GM20431 (cell line): Measurements from ENCODE around the gene UBAC2.

Experiments
- in situ Hi-C: fragments of 300-500 bp; cut with MseI, MboI; formaldehyde crosslinking; loops from one replicate; pipeline ENCODE4 v1.15.0; 2020; ENCODE audit warnings: low sequenced_read_pairs; ENCODE audit not compliant: unreplicated experiment

Gene UBAC2

GRCh38 chr13:99303863-99304521, 103.3 kb downstream of the UBAC2 start:
- in situ Hi-C loops = no loop called here

- in situ Hi-C loops = no loop called here
These were observed 103.9 kb downstream of the UBAC2 start for GRCh38 chr13:99304541-99304940.

- in situ Hi-C loops = no loop called here
These were observed 104.5 kb downstream of the UBAC2 start for GRCh38 chr13:99305158-99305557.

GRCh38 chr13:99305566-99305965, 104.9 kb downstream of the UBAC2 start:
- in situ Hi-C loops = no loop called here

DNA sequence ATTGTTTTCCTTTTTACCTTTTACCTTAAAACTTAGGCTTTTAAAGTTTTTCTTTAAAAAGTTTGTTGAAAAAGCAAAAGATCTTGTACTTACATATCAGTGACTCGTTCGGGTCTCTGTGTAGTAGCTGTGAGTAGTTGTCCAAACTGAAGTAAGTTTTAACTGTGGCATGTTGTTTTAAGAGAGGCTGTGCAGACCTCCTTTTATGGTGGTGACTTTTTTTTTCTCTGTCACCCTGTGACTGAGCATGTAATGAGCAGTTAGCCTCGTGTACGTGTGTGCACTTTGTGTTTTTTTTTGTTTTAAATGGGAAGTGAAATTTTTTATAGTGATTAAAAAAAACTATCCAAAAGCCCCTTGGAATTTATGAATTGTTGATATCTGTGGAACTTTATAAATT, 106.6 kb downstream of the UBAC2 start, which contains the start of gene GPR183:
GPR183 (minus strand) TSS at position 153 of the 400 bp plus-strand sequence. CDS start 11,254 bp downstream, outside the sequence.
- in situ Hi-C loops = no loop called here

- in situ Hi-C loops = no loop called here
These were observed 107.1 kb downstream of the UBAC2 start for GRCh38 chr13:99307648-99308339.

- in situ Hi-C loops = no loop called here
These were observed 107.9 kb downstream of the UBAC2 start for GRCh38 chr13:99308471-99309087.

DNA sequence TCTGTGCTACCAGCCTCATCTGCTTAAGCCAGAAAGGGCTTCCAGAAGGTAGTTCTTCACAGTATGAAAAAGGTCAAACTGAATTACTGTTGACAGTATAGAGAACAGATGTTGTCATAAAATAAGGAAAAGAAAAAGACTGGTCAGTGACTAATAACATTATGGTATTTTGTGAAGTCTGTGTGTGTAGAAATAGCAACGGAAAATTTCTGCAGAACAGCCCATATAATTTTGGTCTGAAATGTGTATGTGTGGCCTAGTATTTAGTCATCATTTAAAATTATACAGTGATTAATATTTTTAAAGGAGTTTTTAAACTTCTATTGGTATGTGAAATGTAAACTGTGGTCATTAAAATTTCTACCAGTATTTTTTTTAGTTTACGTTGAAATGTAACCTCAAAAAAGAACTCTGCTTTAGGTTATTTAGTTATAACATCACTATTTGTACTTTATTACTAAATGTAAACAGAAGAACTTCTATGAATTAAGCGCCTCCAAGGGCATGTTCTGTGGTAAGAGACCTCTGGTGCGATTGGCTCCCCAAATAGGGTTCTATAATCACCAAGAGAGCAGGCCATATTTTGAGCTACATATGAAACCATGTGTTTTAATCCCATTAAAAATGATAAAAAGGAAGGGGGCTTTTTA, 109.9 kb downstream of the UBAC2 start:
- in situ Hi-C loops = no loop called here

DNA sequence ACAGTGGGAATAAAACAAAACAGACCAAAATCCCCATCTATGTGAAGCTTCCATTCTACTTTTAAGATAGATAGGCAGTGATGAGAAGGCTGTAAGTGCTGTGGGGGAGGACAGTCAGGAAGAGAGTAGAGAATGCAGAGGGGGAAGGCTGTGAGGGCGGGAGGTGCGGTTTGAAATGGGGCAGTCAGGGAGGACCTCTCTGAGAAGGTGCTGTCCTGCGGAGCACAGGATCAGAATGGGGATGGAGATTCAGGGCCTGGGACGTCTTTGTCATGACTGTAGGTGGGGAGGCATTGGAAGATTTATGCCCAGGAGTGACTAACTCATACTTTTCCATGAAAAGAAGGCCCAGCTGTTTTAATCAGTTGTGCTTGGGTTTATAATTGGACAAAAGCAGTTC, 110.5 kb downstream of the UBAC2 start:
- in situ Hi-C loops = no loop called here

DNA sequence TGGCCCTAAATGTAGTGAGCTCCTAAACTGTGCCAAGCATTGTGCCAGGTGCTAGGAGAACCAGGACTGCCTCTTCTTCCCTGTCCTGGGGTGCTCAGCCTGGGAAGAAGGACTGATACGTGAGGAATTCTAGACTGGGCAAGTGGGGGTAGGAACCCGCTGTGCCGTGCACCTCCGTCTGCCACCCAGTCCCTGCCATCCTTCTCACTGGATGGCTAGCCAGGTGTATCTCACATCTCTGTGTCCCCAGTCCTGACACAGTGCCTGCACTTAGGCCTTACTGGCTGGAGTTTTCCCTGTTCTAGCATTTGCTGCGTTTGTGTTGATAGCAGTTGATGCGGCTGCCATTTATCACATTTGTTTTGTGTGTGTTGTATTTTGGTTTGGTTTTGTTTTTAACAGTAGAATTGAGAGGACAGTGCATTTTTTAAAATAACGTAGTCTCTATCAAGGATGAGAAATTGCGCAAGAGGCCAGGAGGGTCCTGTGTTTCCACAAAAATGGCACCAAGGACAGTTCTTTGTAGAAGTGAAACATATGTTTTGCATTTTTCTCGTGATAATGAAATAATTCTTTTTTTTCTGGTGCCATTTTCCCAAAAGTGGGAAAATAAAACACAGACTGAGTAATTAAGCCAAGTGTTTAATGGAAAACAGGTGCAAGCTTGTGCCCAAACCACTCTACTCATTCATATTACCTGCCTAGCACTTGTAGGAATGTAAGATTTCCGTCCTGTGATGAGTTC, 111.3 kb downstream of the UBAC2 start:
- in situ Hi-C loops = no loop called here

- in situ Hi-C loops = no loop called here
These were observed 111.8 kb downstream of the UBAC2 start for GRCh38 chr13:99312493-99312883.

- in situ Hi-C loops = no loop called here
These were observed 112.8 kb downstream of the UBAC2 start for GRCh38 chr13:99313501-99313900.

- in situ Hi-C loops = no loop called here
These were observed 113.3 kb downstream of the UBAC2 start for GRCh38 chr13:99313941-99314340.

DNA sequence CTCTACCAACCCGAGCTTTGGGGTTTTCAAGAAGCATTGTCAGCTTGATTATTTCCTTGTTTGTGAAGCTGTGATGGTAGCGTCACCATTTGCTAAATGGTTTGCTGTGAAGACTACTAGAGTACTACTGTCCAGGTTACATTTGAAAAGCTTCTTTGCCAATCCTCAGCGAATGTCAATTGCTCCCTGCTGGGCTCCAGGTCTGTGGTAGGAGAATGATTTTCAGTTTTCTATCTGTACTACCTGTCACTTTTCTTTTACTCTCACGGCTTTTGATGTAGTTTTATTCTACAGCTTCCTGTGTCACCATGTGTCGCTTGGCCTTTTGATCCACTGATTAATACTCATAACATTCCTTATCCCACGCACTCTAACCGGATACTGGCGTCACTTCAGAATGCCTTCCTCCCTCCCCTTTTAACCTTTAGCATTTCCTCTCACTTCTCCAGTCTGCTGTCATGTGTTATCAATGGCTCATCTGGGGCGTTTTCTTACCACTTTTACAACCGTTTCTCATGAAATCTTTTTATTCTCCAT, 114.1 kb downstream of the UBAC2 start:
- in situ Hi-C loops = no loop called here

DNA sequence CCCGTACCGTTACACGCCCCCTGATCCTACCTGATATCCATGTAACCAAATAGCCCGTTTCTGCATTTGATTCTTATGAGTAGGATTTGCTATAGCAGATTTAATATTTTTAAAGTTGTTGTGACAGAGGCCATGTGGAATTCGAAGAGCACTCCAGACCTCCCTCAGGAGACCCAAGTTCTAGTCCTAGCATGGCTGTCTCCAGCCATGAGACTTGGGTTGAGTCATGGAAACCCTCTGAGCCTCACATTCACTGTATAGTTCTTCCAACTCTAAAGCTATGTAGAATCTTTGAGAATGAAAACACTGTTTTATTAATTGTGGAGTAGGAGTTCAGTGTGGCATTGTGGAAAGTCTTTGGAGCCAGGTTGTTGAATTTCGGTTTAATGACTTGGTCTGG, 114.5 kb downstream of the UBAC2 start:
- in situ Hi-C loops = no loop called here

DNA sequence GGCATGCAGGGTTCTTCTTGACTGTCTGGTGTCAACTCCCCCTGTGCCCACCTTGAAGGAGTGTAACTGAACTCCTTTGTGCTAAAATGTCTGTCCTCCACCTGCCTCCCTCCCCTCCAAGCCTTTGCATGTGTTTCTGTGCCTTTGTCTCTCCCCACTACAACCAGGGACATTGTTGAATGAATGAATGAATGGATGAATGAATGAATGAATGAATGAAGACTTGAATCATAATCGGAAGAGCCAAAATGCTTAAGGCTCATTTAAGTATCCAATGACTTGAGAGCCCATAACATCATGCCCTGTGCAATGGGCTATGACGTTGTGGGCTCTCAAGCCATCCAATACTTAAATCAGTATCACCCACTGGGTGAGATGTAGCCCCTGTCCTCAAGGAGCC, 115.6 kb downstream of the UBAC2 start:
- in situ Hi-C loops = no loop called here

GRCh38 chr13:99316657-99317256, 116.1 kb downstream of the UBAC2 start:
- in situ Hi-C loops = no loop called here

- in situ Hi-C loops = no loop called here
These were observed 120.2 kb downstream of the UBAC2 start for GRCh38 chr13:99320693-99321481.

GRCh38 chr13:99321709-99322108, 121.1 kb downstream of the UBAC2 start:
- in situ Hi-C loops = no loop called here
